ENCODE results near the gene GHR. TPM values are rescaled to one million over a fixed set of nuclear protein-coding genes. Genes with fewer than 3 reads are reported as not detected.

The GHR gene
- total RNA-seq, 1 donor from 2014 or later, result 2.3 TPM

GRCh38 chr5:42583322-42583721 is 160.1 kb downstream of the GHR start:
- Mint-ChIP-seq H3K4me3 (ENCODE audit: unreplicated experiment) (no peak overlapping the region), H3K27ac (ENCODE audit: unreplicated experiment) (peak overlapping the region; percentile 41), H3K4me1 (ENCODE audit: low read depth, unreplicated experiment) (peaks cover 3% of the 10 kb centered on the region), H3K36me3 (ENCODE audit: low read depth, unreplicated experiment) (no peaks in the 10 kb centered on the region), H3K9me3 (ENCODE audit: unreplicated experiment) (no peaks in the 10 kb centered on the region), H3K27me3 (ENCODE audit: low read depth, unreplicated experiment) (peaks cover 4% of the 10 kb centered on the region)
- Histone ChIP-seq H3K9me3 (ENCODE audit: insufficient read depth, low read depth, low read length) (no peaks in the 10 kb centered on the region), H2AFZ (ENCODE audit: low read depth, low read length) (no peak overlapping the region), H3K36me3 (ENCODE audit: insufficient read depth, low read length) (no peaks in the 10 kb centered on the region), H3K79me2 (ENCODE audit: insufficient read depth, low read length) (no peaks in the 10 kb centered on the region), H3K4me2 (ENCODE audit: low read length) (no peak overlapping the region), H3K4me1 (ENCODE audit: insufficient read depth, low read length) (no peaks in the 10 kb centered on the region), H3K9ac (ENCODE audit: low read length) (no peak overlapping the region), H3K27ac (ENCODE audit: low read depth, low read length) (no peak overlapping the region), H4K20me1 (ENCODE audit: insufficient read depth, low read length) (peaks cover 4% of the 10 kb centered on the region), H3K27me3 (ENCODE audit: insufficient read depth, low read length) (peaks cover 2% of the 10 kb centered on the region), H3K4me3 (ENCODE audit: insufficient read depth, low read depth, low read length) (no peak overlapping the region)
- FAIRE-seq, result peak; percentile 73
- DNase-seq (ENCODE audit: low read depth), result peak; percentile 20
- peak; percentile 77 for TF ChIP-seq CTCF (IDR thresholded peaks at IDR 0.05; ENCODE audit: insufficient read depth, low read depth, low read length)
- no peak for TF ChIP-seq EZH2 (IDR thresholded peaks at IDR 0.05; ENCODE audit: insufficient read depth, low read length)

DNA sequence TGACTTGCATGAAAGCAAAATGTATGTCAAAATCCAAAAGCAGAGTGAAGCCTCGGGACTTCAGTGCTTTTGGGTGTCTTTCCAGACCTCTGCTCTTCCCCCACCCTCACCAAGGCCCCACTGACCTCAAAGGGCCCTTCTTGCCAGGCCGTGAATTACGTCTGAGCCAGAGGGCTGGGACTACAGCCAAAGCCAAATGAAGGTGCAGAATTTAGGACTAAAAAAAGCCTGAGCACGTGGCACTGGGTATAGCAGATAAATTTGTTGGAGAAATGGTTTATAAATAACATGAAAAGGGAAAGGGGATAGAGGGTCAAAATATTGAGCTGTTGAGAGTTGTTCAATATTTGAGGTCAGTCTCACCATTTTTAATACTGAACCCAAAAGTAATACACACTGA is 163.4 kb downstream of the GHR start:
- Histone ChIP-seq H3K4me2 (ENCODE audit: low read length) (no peak overlapping the region), H3K36me3 (ENCODE audit: insufficient read depth, low read length) (no peaks in the 10 kb centered on the region), H3K4me3 (ENCODE audit: insufficient read depth, low read depth, low read length) (no peak overlapping the region), H3K27ac (ENCODE audit: low read depth, low read length) (no peak overlapping the region), H2AFZ (ENCODE audit: low read depth, low read length) (no peak overlapping the region), H4K20me1 (ENCODE audit: insufficient read depth, low read length) (peaks cover 4% of the 10 kb centered on the region), H3K4me1 (ENCODE audit: insufficient read depth, low read length) (no peaks in the 10 kb centered on the region), H3K9me3 (ENCODE audit: insufficient read depth, low read depth, low read length) (no peaks in the 10 kb centered on the region), H3K9ac (ENCODE audit: low read length) (no peak overlapping the region), H3K79me2 (ENCODE audit: insufficient read depth, low read length) (no peaks in the 10 kb centered on the region), H3K27me3 (ENCODE audit: insufficient read depth, low read length) (peaks cover 5% of the 10 kb centered on the region)
- Mint-ChIP-seq H3K36me3 (ENCODE audit: low read depth, unreplicated experiment) (no peaks in the 10 kb centered on the region), H3K9me3 (ENCODE audit: unreplicated experiment) (no peaks in the 10 kb centered on the region), H3K4me1 (ENCODE audit: low read depth, unreplicated experiment) (peaks cover 10% of the 10 kb centered on the region), H3K27ac (ENCODE audit: unreplicated experiment) (no peak overlapping the region), H3K4me3 (ENCODE audit: unreplicated experiment) (no peak overlapping the region), H3K27me3 (ENCODE audit: low read depth, unreplicated experiment) (peaks cover 4% of the 10 kb centered on the region)
- FAIRE-seq (no peak), DNase-seq (ENCODE audit: low read depth) (no peak)
- TF ChIP-seq EZH2 (IDR thresholded peaks at IDR 0.05; ENCODE audit: insufficient read depth, low read length), result no peak

DNA sequence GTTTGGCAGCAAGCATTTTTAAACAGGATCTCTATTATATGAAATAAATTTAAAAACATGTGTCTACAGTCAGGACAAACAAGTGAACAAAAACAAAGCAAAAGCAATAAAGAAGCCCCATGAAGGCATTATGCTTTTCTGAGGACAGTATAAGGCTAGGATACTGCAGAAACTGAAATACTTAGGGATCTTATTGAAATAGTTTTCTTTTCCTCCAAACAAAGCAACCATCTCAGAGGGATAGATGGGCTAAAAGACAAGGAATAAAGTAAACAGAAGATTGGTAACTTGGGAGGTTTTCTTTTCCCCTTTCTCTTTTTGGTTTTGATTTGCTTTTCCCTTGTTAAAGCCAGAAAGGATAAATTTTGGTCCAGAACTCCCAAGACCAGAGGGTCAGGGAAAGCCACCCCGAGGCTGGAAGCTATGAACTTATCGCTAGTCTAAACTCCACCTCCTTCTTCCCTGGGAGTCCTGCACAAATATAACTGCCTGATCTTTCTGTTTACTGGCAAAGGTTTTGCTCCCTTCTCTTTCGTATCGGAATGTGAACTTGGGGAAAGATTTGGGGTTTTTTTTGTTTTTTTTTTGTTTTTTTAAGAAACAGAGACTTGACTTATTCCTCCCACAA is 164.0 kb downstream of the GHR start:
- no peak for DNase-seq (ENCODE audit: low read depth)
- no peak overlapping the region for H3K27ac ChIP-seq (ENCODE audit: low read depth, low read length)

More for the DNA sequence above, 164.0 kb downstream of the GHR start:
- Histone ChIP-seq H3K9me3 (ENCODE audit: insufficient read depth, low read depth, low read length) (no peaks in the 10 kb centered on the region), H3K36me3 (ENCODE audit: insufficient read depth, low read length) (no peaks in the 10 kb centered on the region), H4K20me1 (ENCODE audit: insufficient read depth, low read length) (peaks cover 4% of the 10 kb centered on the region), H2AFZ (ENCODE audit: low read depth, low read length) (no peak overlapping the region), H3K79me2 (ENCODE audit: insufficient read depth, low read length) (no peaks in the 10 kb centered on the region), H3K4me3 (ENCODE audit: insufficient read depth, low read depth, low read length) (no peak overlapping the region), H3K9ac (ENCODE audit: low read length) (no peak overlapping the region), H3K4me1 (ENCODE audit: insufficient read depth, low read length) (no peaks in the 10 kb centered on the region), H3K4me2 (ENCODE audit: low read length) (no peak overlapping the region), H3K27me3 (ENCODE audit: insufficient read depth, low read length) (peaks cover 5% of the 10 kb centered on the region)
- FAIRE-seq, result no peak
- H3K4me1 Mint-ChIP-seq (ENCODE audit: low read depth, unreplicated experiment), result peaks cover 10% of the 10 kb centered on the region
- H3K36me3 Mint-ChIP-seq (ENCODE audit: low read depth, unreplicated experiment), result no peaks in the 10 kb centered on the region
- peaks cover 4% of the 10 kb centered on the region for H3K27me3 Mint-ChIP-seq (ENCODE audit: low read depth, unreplicated experiment)
- no peak for TF ChIP-seq CTCF (IDR thresholded peaks at IDR 0.05; ENCODE audit: insufficient read depth, low read depth, low read length)
- no peaks in the 10 kb centered on the region for H3K9me3 Mint-ChIP-seq (ENCODE audit: unreplicated experiment)
- H3K27ac Mint-ChIP-seq (ENCODE audit: unreplicated experiment), result no peak overlapping the region
- no peak overlapping the region for H3K4me3 Mint-ChIP-seq (ENCODE audit: unreplicated experiment)
